Breast epithelium (tissue), 4 donors: ENCODE data around the gene TALDO1. TPM values are rescaled to one million over a fixed set of nuclear protein-coding genes. Genes with fewer than 3 reads are reported as not detected.

Source experiments
- DNase-seq, 2 donors: peaks; one replicate each; pipeline ENCODE4 v3.0.0-alpha.2; 2019; ENCODE audit warnings: low spot score in 2 of 2
- H3K27ac ChIP-seq, 2 donors: fragments of 200-600 bp; sonication (generic) in 1 of 2; one replicate each; pipeline ENCODE4 v1.5.1; 2016 to 2019; ENCODE audit warnings: mild to moderate bottlenecking in 1 of 2
- H3K27me3 ChIP-seq, 2 donors: fragments of 200-600 bp; sonication (generic) in 1 of 2; one replicate each; pipeline versions ENCODE4 v1.5.1 to v1.6.0; 2017 to 2019; ENCODE audit warnings: control low read depth in 1 of 2, mild to moderate bottlenecking in 1 of 2
- H3K36me3 ChIP-seq: fragments of 200-600 bp; one replicate; pipeline ENCODE4 v1.5.1; 2019
- H3K4me1 ChIP-seq, 2 donors: fragments of 200-600 bp; sonication (generic); one replicate each; pipeline ENCODE4 v1.5.1; 2016 to 2019; ENCODE audit warnings: control low read depth in 1 of 2
- H3K4me3 ChIP-seq, 3 donors: fragments of 200-600 bp; sonication (generic); 1 replicate in 2 of 3; 2 replicates in 1 of 3; pipeline ENCODE4 v1.5.1; 2016 to 2019; ENCODE audit warnings: mild to moderate bottlenecking in 3 of 3, moderate library complexity in 2 of 3
- H3K9me3 ChIP-seq, 2 donors: fragments of 200-600 bp; sonication (generic) in 1 of 2; one replicate each; pipeline ENCODE4 v1.5.1; 2016 to 2019; ENCODE audit warnings: control low read depth in 1 of 2
- POLR2A ChIP-seq: fragments of 450-650 bp; IDR thresholded peaks from one replicate; pipeline ENCODE4 v1.6.1; 2016; ENCODE audit warnings: antibody characterized with exemption, mild to moderate bottlenecking, moderate library complexity
- POLR2AphosphoS5 ChIP-seq, 3 donors: sonication (generic); formaldehyde crosslinking; IDR thresholded peaks; one replicate each; pipeline ENCODE4 v1.6.1; 2017; ENCODE audit warnings: antibody characterized with exemption in 3 of 3
- intact Hi-C: fragments of 100-400 bp; cut with DNase I; formaldehyde crosslinking; loops from one replicate; pipeline ENCODE4 v1.15.1; 2023; ENCODE audit warnings: low total_unique reads
- total RNA-seq, 3 donors: library from RNA; depleted of rRNA; stranded (reverse); fragments of >200 nt; gene quantifications; one replicate each; pipeline ENCODE4 v1.1.0, GENCODE V29; 2016
- TF ChIP-seq, protein P1 (sequence below), 3 donors: fragments of 450-650 bp; IDR thresholded peaks; one replicate each; pipeline ENCODE4 v1.5.1; 2016 to 2017; ENCODE audit warnings: antibody characterized with exemption in 3 of 3, mild to moderate bottlenecking in 3 of 3, moderate library complexity in 3 of 3

The TALDO1 gene
- total RNA-seq, 3 donors from 2014 or later: 137 to 239 (median 141) TPM

DNA sequence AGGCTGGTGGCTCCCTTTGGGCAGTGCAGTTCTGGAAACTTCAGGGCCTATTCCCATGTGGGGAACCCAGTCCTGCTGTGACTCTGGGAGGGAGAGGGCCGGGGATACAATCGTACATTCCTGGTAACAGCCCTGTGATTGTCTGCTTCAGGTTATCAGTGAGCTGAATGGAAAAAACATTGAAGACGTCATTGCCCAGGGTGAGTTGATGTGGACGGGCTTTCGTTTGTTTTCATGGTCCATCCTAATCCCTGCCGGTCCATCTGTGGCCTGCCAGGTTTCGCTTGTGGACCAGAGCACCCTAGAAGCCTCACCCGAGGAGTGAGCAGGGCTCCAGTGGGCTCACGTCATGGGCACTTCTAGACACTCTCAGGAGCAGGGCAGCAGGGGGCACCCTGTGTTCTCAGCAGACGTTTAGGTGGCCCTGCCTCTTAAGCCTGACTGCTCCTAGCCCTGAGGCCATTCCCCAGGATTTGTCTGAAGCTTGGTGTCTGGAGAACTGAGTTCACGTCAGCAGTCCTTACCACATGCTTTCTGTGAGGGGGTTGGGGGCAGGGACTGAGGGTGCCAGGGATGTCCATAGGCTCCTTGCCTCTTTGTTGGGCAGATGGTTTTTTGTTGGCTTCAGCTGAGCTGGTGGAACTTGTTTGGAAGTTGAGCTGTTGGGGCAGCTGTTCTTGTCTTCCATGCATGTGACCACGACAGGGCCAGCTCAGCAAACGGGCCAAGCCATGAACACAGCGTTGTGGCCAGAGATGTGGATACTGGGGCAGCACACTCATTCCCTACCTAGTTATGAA is 64.4 kb downstream of the TALDO1 start:
- intact Hi-C loops: no loop called here
- H3K36me3 ChIP-seq: no peaks in the 10 kb centered on the region
- no peak for DNase-seq
- H3K9me3 ChIP-seq: no peaks in the 10 kb centered on the region
- peaks cover 0 to 11% of the 10 kb centered on the region in 2 donors for H3K4me1 ChIP-seq
- TF ChIP-seq POLR2AphosphoS5 (IDR thresholded peaks at IDR 0.05): no peak
- TF ChIP-seq, protein P1, sequence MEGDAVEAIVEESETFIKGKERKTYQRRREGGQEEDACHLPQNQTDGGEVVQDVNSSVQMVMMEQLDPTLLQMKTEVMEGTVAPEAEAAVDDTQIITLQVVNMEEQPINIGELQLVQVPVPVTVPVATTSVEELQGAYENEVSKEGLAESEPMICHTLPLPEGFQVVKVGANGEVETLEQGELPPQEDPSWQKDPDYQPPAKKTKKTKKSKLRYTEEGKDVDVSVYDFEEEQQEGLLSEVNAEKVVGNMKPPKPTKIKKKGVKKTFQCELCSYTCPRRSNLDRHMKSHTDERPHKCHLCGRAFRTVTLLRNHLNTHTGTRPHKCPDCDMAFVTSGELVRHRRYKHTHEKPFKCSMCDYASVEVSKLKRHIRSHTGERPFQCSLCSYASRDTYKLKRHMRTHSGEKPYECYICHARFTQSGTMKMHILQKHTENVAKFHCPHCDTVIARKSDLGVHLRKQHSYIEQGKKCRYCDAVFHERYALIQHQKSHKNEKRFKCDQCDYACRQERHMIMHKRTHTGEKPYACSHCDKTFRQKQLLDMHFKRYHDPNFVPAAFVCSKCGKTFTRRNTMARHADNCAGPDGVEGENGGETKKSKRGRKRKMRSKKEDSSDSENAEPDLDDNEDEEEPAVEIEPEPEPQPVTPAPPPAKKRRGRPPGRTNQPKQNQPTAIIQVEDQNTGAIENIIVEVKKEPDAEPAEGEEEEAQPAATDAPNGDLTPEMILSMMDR (IDR thresholded peaks at IDR 0.05): no peak
- peak overlapping the region; percentile 56 to 97 for H3K27ac ChIP-seq
- peak overlapping the region in 1 of 3 donors; percentile 98 for H3K4me3 ChIP-seq
- H3K27me3 ChIP-seq: no peaks in the 10 kb centered on the region

DNA sequence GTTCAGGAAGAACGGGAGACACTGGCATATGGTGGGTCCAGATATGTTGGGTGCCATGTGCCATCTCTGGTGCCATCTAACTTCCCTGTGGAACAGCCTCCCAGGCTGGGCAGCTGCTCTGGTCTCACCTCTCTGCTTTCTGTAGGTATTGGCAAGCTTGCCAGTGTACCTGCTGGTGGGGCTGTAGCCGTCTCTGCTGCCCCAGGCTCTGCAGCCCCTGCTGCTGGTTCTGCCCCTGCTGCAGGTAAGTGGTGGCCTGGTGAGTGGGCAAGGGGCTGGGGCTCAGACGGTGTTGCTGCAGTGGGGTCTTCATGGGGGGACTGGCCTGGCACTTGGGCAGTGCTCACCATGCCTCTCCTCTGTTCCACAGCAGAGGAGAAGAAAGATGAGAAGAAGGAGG is 65.1 kb downstream of the TALDO1 start:
- peaks cover 0 to 11% of the 10 kb centered on the region in 2 donors for H3K4me1 ChIP-seq
- peak overlapping the region in 1 of 3 donors; percentile 21 for H3K4me3 ChIP-seq
- H3K9me3 ChIP-seq: no peaks in the 10 kb centered on the region
- H3K27ac ChIP-seq: peak overlapping the region in 1 of 2 donors; percentile 56
- TF ChIP-seq POLR2A (no peak), POLR2AphosphoS5 (IDR thresholded peaks at IDR 0.05) (no peak)
- TF ChIP-seq, protein P1 (IDR thresholded peaks at IDR 0.05): no peak
- DNase-seq: no peak
- no peaks in the 10 kb centered on the region for H3K27me3 ChIP-seq
- no peaks in the 10 kb centered on the region for H3K36me3 ChIP-seq
- intact Hi-C loops: no loop called here

DNA sequence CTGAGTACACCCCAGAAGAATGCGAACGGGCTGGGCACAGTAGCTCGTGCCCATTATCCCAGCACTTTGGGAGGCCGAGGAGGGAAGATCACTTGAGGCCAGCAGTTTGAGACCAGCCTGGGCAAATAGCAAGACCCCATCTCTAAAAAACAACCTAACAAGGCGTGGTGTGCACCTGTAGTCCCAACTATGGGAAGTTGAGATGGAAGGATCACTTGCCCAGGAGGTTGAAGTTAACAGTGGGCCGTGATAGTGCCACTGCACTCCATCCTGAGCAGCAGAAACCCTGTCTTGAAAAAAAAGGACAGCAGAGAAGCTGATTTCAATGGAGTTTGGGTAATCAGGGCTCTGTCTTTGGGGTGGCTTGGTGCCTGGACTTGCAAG is 65.8 kb downstream of the TALDO1 start:
- Histone ChIP-seq H3K4me3 (no peak overlapping the region), H3K27me3 (no peaks in the 10 kb centered on the region), H3K36me3 (no peaks in the 10 kb centered on the region), H3K9me3 (no peaks in the 10 kb centered on the region), H3K4me1 (peaks cover 0 to 11% of the 10 kb centered on the region in 2 donors), H3K27ac (no peak overlapping the region)
- no peak for TF ChIP-seq POLR2AphosphoS5 (IDR thresholded peaks at IDR 0.05)
- TF ChIP-seq POLR2A: no peak
- TF ChIP-seq, protein P1 (IDR thresholded peaks at IDR 0.05): no peak
- intact Hi-C loops: no loop called here
- DNase-seq: no peak

DNA sequence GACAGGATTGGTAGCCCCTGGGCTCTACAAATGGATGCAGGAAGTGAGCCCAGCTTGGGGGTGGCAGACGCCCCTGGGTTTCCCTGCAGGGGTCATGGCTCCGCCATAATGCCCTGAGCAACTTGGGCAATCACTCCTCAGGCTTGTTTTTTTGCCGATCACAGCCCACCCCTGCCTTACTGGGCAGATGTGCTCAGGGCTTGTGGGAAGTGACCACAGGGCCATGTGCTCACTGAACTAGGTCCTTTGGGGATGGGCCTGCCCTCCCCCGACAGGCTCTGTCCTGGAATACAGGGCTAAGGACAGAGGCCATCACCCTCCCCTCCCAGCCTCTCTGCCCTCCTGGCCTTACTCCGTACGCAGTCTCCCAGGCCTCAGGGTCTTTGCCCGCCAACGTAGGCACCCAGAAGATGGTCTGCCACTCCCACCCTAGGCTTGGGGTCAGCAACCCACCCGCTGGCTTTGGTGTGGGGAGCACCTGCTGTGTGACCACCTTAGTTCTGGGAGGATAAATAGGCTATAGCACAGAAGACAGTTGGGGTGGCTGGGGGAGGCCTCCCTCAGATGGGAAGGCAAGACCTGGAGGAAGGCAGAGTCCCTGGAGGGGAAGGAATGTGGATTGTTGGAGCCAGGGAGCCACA is 66.3 kb downstream of the TALDO1 start:
- no peaks in the 10 kb centered on the region for H3K36me3 ChIP-seq
- H3K4me1 ChIP-seq: peaks cover 3 to 11% of the 10 kb centered on the region in 2 donors
- DNase-seq: no peak
- TF ChIP-seq, protein P1 (IDR thresholded peaks at IDR 0.05): no peak
- TF ChIP-seq POLR2AphosphoS5 (IDR thresholded peaks at IDR 0.05): no peak
- TF ChIP-seq POLR2A: no peak
- peak overlapping the region in 1 of 2 donors; percentile 34 for H3K27ac ChIP-seq
- H3K27me3 ChIP-seq: no peaks in the 10 kb centered on the region
- H3K9me3 ChIP-seq: no peaks in the 10 kb centered on the region
- H3K4me3 ChIP-seq: no peak overlapping the region
- intact Hi-C loops: no loop called here

Other genes with a start within 250 kb of the TALDO1 start
- gene RNH1, start 240.2 kb upstream of the TALDO1 start, total RNA-seq: 100 to 1,000 TPM; 139 to 249 (median 209) TPM
- 10 to 100 TPM; 33.2 to 50.1 (median 33.4) TPM for gene HRAS, start 211.9 kb upstream of the TALDO1 start, total RNA-seq
- gene LRRC56, start 209.9 kb upstream of the TALDO1 start, total RNA-seq: 1 to 10 TPM in 2 of 3 donors, under 1 TPM in 1; 0.16 to 1.6 (median 1.3) TPM
- 1 to 10 TPM; 2.6 to 6.1 (median 5.2) TPM for gene LMNTD2, start 186.7 kb upstream of the TALDO1 start, total RNA-seq
- 10 to 100 TPM in 2 of 3 donors, 1 to 10 TPM in 1; 7.5 to 58.5 (median 33.1) TPM for gene RASSF7, start 186.5 kb upstream of the TALDO1 start, total RNA-seq
- 10 to 100 TPM; 18.6 to 22.1 (median 21.3) TPM for gene PHRF1, start 171.0 kb upstream of the TALDO1 start, total RNA-seq
- 10 to 100 TPM; 13.3 to 29.9 (median 27.9) TPM for gene IRF7, start 131.5 kb upstream of the TALDO1 start, total RNA-seq
- gene CDHR5, start 122.5 kb upstream of the TALDO1 start, total RNA-seq: 1 to 10 TPM in 1 of 3 donors, not detected in 2; 6.2 TPM
- not detected for gene SCT, start 120.3 kb upstream of the TALDO1 start, total RNA-seq
- under 1 TPM in 1 of 3 donors, not detected in 2; 0.29 TPM for gene DRD4, start 110.2 kb upstream of the TALDO1 start, total RNA-seq
- 10 to 100 TPM; 25.3 to 42.6 (median 39.8) TPM for gene DEAF1, start 52.2 kb upstream of the TALDO1 start, total RNA-seq
- gene TMEM80, start 51.6 kb upstream of the TALDO1 start, total RNA-seq: 10 to 100 TPM; 25.9 to 51.8 (median 29.1) TPM
- gene EPS8L2, start 41.2 kb upstream of the TALDO1 start, total RNA-seq: 100 to 1,000 TPM in 2 of 3 donors, 1 to 10 TPM in 1; 6.1 to 151 (median 115) TPM
- gene GATD1, start 30.0 kb downstream of the TALDO1 start, total RNA-seq: 10 to 100 TPM in 2 of 3 donors, 1 to 10 TPM in 1; 9.9 to 17.4 (median 16.4) TPM
- gene CEND1, start 42.6 kb downstream of the TALDO1 start, total RNA-seq: not detected
- 10 to 100 TPM in 1 of 3 donors, 1 to 10 TPM in 2; 2.7 to 11.5 (median 4.7) TPM for gene SLC25A22, start 50.8 kb downstream of the TALDO1 start, total RNA-seq
- 10 to 100 TPM; 10.2 to 17.3 (median 16.7) TPM for gene PIDD1, start 57.8 kb downstream of the TALDO1 start, total RNA-seq
- 1,000 to 10,000 TPM in 2 of 3 donors, 100 to 1,000 TPM in 1; 583 to 1,665 (median 1,093) TPM for gene RPLP2, start 62.5 kb downstream of the TALDO1 start, total RNA-seq
- gene PNPLA2, start 71.5 kb downstream of the TALDO1 start, total RNA-seq: 100 to 1,000 TPM; 103 to 266 (median 109) TPM
- 100 to 1,000 TPM in 1 of 3 donors, 10 to 100 TPM in 2; 14.7 to 152 (median 86.2) TPM for gene CRACR2B, start 80.5 kb downstream of the TALDO1 start, total RNA-seq
- 100 to 1,000 TPM; 209 to 847 (median 343) TPM for gene CD151, start 85.5 kb downstream of the TALDO1 start, total RNA-seq
- gene POLR2L, start 95.1 kb downstream of the TALDO1 start, total RNA-seq: 100 to 1,000 TPM in 1 of 3 donors, 10 to 100 TPM in 2; 51.8 to 126 (median 96.7) TPM
- 100 to 1,000 TPM in 2 of 3 donors, 10 to 100 TPM in 1; 72.4 to 217 (median 107) TPM for gene TSPAN4, start 95.4 kb downstream of the TALDO1 start, total RNA-seq
- gene CHID1, start 163.3 kb downstream of the TALDO1 start, total RNA-seq: 10 to 100 TPM; 58.3 to 79.5 (median 68.3) TPM
- 100 to 1,000 TPM in 1 of 3 donors, 10 to 100 TPM in 2; 44.6 to 112 (median 54.7) TPM for gene AP2A2, start 178.4 kb downstream of the TALDO1 start, total RNA-seq